Measurements from ENCODE around the gene GLDN.
A peak's percentile ranks its signal among the peaks of the same experiment; 100 is the strongest.

GLDN gene

DNA sequence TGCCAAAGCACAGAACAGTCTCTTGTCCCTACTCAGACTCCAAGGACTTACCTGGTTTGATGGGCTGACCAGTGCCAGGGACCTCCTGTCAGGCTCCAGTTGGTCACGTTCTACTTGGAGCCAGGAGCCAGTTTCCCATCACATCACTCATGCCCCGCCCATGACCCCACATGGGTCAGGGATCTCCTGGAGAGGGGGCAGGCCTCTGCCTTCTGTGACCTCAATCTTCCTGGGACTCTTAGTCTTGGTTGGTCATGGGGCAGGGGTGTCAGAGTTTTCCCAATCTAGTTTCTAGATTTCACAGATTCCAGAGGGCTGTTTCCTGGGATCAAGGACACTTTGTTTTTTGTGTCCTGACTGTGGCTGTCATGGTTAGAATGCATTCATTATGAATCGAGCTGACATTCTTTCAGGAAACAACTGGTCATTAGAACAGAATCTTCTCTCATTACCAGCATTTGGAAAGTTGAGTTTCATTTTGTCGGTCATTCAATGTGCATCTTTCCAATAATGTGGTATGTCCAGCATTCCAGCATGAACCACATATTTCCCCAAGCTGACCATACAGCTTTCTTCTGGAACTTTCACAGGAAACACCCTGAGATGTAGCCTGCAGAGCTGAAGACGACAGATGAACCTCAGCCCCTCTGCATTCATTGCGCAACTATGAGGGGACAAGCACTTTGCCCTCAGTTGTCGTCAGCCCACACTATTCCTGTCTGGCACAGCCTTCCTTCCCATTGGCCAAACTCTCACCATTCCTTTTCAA is 22.9 kb upstream of the GLDN start:
- H3K9me3 ChIP-seq = no peaks in the 10 kb centered on the region
- H3K36me3 ChIP-seq = no peaks in the 10 kb centered on the region
- no peak for TF ChIP-seq CTCF (IDR thresholded peaks at IDR 0.05)

GRCh38 chr15:51319539-51319938 is 21.9 kb upstream of the GLDN start:
- no peak for TF ChIP-seq CTCF (IDR thresholded peaks at IDR 0.05)
- Histone ChIP-seq H3K4me3 (ENCODE audit: low read depth in 1 of 2, low read length in 1 of 2) (no peak overlapping the region), H3K27me3 (no peaks in the 10 kb centered on the region), H3K36me3 (no peaks in the 10 kb centered on the region), H3K9me3 (no peaks in the 10 kb centered on the region), H3K4me1 (ENCODE audit: control insufficient read depth in 1 of 2, insufficient read depth in 1 of 2, low read depth in 1 of 2, low read length in 1 of 2) (peaks cover 36 to 38% of the 10 kb centered on the region in 2 experiments), H3K27ac (no peak overlapping the region)

More for the DNA sequence above, 22.9 kb upstream of the GLDN start:
- H3K4me1 ChIP-seq (ENCODE audit: control insufficient read depth in 1 of 2, insufficient read depth in 1 of 2, low read depth in 1 of 2, low read length in 1 of 2) = peaks cover 46% of the 10 kb centered on the region in 2 experiments
- no peak overlapping the region for H3K4me3 ChIP-seq (ENCODE audit: low read depth in 1 of 2, low read length in 1 of 2)
- H3K27ac ChIP-seq = no peak overlapping the region
- H3K27me3 ChIP-seq = no peaks in the 10 kb centered on the region

GRCh38 chr15:51320843-51321242 is 20.6 kb upstream of the GLDN start:
- H3K36me3 ChIP-seq = no peaks in the 10 kb centered on the region
- no peaks in the 10 kb centered on the region for H3K9me3 ChIP-seq
- peaks cover 28 to 31% of the 10 kb centered on the region in 2 experiments for H3K4me1 ChIP-seq (ENCODE audit: control insufficient read depth in 1 of 2, insufficient read depth in 1 of 2, low read depth in 1 of 2, low read length in 1 of 2)
- TF ChIP-seq CTCF (IDR thresholded peaks at IDR 0.05) = no peak
- H3K27me3 ChIP-seq = no peaks in the 10 kb centered on the region
- H3K4me3 ChIP-seq (ENCODE audit: low read depth in 1 of 2, low read length in 1 of 2) = no peak overlapping the region
- no peak overlapping the region for H3K27ac ChIP-seq

DNA sequence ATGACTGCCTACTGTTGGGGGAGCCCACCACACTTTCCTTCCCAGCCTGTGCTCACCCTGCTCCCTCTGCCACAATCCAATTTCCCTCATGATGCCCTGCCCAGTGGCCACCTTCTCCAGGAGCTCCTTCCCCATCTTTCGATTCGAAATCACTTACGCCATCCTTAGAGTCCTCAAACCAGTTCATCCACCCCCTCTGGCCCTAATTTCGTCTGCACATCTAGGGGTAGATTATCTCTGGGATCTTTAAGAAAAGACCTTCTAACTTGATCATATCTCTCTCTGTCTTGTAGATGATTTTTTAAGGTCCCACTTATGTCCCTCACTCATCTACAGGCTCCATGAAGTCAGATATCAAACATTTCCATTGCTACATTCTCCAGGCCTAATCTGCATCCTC is 20.1 kb upstream of the GLDN start:
- no peak for TF ChIP-seq CTCF (IDR thresholded peaks at IDR 0.05)
- no peaks in the 10 kb centered on the region for H3K9me3 ChIP-seq
- H3K27me3 ChIP-seq = no peaks in the 10 kb centered on the region
- peaks cover 28 to 31% of the 10 kb centered on the region in 2 experiments for H3K4me1 ChIP-seq (ENCODE audit: control insufficient read depth in 1 of 2, insufficient read depth in 1 of 2, low read depth in 1 of 2, low read length in 1 of 2)
- H3K36me3 ChIP-seq = no peaks in the 10 kb centered on the region
- H3K4me3 ChIP-seq (ENCODE audit: low read depth in 1 of 2, low read length in 1 of 2) = no peak overlapping the region
- H3K27ac ChIP-seq = no peak overlapping the region

DNA sequence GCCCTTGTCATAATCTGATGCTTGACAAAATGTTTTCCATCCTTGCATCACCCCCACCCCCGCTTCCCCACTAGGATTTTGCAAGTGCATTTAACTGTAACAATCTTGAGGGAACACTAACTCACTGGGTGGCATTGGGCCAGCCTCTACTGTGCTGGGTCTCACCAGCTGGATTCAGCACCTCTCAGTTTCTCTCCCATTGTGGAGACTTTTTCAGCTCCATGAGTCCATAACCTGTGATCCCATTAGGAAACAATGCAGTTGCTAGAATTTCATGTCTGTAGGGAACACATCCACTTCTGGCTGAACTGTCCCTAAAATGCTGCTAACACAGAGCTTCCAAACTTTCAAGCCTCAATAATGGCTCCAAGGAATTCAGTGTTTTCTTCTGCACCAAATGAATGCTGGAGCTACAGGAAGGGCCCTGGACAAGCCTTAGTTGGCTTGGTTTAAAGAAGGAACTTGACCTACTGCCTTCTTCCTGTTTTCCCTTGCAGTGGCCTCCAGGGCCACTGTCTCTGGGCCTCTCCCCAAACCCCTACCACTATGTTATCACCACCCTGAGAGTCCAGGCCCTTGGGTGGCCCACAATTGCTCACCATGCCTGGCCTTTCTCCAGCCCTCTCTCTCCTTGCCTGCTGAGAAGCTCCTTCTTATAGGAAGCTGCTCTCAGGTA is 18.7 kb upstream of the GLDN start:
- Histone ChIP-seq H3K27ac (peak overlapping the region; percentile 68), H3K9me3 (no peaks in the 10 kb centered on the region), H3K36me3 (no peaks in the 10 kb centered on the region), H3K4me1 (ENCODE audit: control insufficient read depth in 1 of 2, insufficient read depth in 1 of 2, low read depth in 1 of 2, low read length in 1 of 2) (peaks cover 28 to 31% of the 10 kb centered on the region in 2 experiments), H3K27me3 (no peaks in the 10 kb centered on the region), H3K4me3 (ENCODE audit: low read depth in 1 of 2, low read length in 1 of 2) (no peak overlapping the region)
- no peak for TF ChIP-seq CTCF (IDR thresholded peaks at IDR 0.05)

Measured in neutrophil (primary cell).